Measurements from ENCODE around the gene APOL6.

APOL6 gene

GRCh38 chr22:35703861-35704584, 55.8 kb downstream of the APOL6 start:
- DNase-seq (ENCODE audit: low read depth) = no peak
- H3K4me3 ChIP-seq (ENCODE audit: low read depth, low read length) = no peak overlapping the region
- no peak for TF ChIP-seq CTCF (IDR thresholded peaks at IDR 0.05; ENCODE audit: low read depth, low read length, missing control alignments)

GRCh38 chr22:35705141-35705540, 56.9 kb downstream of the APOL6 start:
- H3K4me3 ChIP-seq (ENCODE audit: low read depth, low read length) = no peak overlapping the region
- TF ChIP-seq CTCF (IDR thresholded peaks at IDR 0.05; ENCODE audit: low read depth, low read length, missing control alignments) = no peak
- no peak for DNase-seq (ENCODE audit: low read depth)

GRCh38 chr22:35708453-35708852, 60.2 kb downstream of the APOL6 start:
- no peak for DNase-seq (ENCODE audit: low read depth)
- H3K4me3 ChIP-seq (ENCODE audit: low read depth, low read length) = no peak overlapping the region
- TF ChIP-seq CTCF (IDR thresholded peaks at IDR 0.05; ENCODE audit: low read depth, low read length, missing control alignments) = no peak

DNA sequence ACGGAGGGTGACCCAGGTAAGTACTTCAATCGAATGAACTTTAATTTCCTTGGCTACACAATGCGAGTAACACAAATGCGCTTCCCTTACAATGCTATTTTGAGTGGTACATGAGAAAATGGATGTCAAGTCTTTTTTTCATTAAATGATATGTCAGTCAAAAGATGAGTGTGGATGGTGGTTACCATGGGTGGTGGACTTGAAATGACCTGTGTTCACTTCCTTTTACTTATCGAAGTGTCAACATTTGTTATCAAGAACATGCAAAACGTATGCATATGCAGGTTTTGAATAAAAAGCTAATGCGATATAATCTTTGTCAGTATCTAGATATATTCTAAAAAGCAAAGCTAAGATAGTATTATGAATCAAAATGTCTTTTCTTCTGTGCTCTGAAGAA, 60.7 kb downstream of the APOL6 start:
- H3K4me3 ChIP-seq (ENCODE audit: low read depth, low read length) = no peak overlapping the region
- no peak for DNase-seq (ENCODE audit: low read depth)
- no peak for TF ChIP-seq CTCF (IDR thresholded peaks at IDR 0.05; ENCODE audit: low read depth, low read length, missing control alignments)

DNA sequence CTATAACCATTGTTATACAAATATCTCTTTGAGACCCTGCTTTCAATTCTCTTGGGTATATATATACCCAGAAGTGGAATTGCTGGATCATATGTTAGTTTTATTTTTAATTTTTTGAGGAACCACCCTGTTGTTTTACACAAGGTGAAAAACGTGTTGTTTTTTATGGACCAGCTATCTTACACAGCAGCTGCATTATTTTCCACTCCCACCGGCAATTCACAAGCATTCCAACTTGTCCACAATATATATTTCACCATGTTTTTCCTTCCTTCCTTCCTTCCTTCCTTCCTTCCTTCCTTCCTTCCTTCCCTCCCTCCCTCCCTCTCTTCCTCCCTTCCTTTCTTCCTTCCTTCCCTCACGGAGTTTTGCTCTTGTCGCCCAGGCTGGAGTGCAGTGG, 63.1 kb downstream of the APOL6 start:
- no peak for TF ChIP-seq CTCF (IDR thresholded peaks at IDR 0.05; ENCODE audit: low read depth, low read length, missing control alignments)
- DNase-seq (ENCODE audit: low read depth) = no peak

DNA sequence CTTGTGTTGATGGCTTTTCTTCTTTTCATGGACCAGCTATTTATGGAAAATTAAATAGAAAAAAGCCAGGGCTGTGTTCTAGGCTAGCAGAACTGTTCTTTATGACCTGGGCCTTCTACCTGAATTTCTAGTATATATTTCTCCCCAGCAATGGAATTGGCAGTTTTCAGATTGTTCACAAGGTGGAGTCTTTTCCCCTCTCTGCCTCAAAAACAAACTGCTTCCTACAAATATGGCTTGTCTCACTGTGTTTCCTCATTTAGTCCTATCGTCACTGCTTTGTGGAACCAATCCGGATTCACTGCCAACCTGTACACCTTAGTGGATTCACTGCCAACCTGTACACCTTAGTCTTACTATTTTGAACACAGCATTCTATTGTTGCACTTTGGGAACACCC, 64.4 kb downstream of the APOL6 start:
- DNase-seq (ENCODE audit: low read depth) = no peak
- no peak overlapping the region for H3K4me3 ChIP-seq (ENCODE audit: low read depth, low read length)
- peak; percentile 5 for TF ChIP-seq CTCF (IDR thresholded peaks at IDR 0.05; ENCODE audit: low read depth, low read length, missing control alignments)

More for the DNA sequence above, 63.1 kb downstream of the APOL6 start:
- H3K4me3 ChIP-seq (ENCODE audit: low read depth, low read length) = no peak overlapping the region

GRCh38 chr22:35717572-35717971, 69.3 kb downstream of the APOL6 start, which contains the start of gene APOL5:
Gene APOL5 (plus strand): TSS chr22:35717872. CDS start chr22:35717872, 0 bp downstream.
- no peak for DNase-seq (ENCODE audit: low read depth)
- H3K4me3 ChIP-seq (ENCODE audit: low read depth, low read length) = no peak within 1 kb of the TSS
- no peak for TF ChIP-seq CTCF (IDR thresholded peaks at IDR 0.05; ENCODE audit: low read depth, low read length, missing control alignments)
